ENCODE data around the gene SPECC1L. TPM values are rescaled to one million over a fixed set of nuclear protein-coding genes. Genes with fewer than 3 reads are reported as not detected.
A peak's percentile ranks its signal among the peaks of the same experiment; 100 is the strongest.

Gene SPECC1L
- total and polyA plus RNA-seq, 2 of the 8 experiments (the other 6 are each of a cell fraction or from before 2014, with no cell fraction given) = 15.7 to 61.6 TPM

- Histone ChIP-seq H3K36me3 (ENCODE audit: control insufficient read depth in 2 of 4, insufficient read depth in 4 of 4, low read length in 3 of 4) (peaks cover 6 to 19% (median 11%) of the 10 kb centered on the region in 4 experiments; a peak in 7 of 8 replicates), H3K79me1 (ENCODE audit: low read depth, low read length) (no peaks in the 10 kb centered on the region), H3K9me3 (ENCODE audit: insufficient read depth in 2 of 2, low read depth in 1 of 2, low read length in 1 of 2) (no peaks in the 10 kb centered on the region), H2AK5ac (ENCODE audit: low read depth, low read length) (no peak overlapping the region), H3K4me2 (ENCODE audit: insufficient read depth in 1 of 2, low read depth in 2 of 2, low read length in 2 of 2) (no peak overlapping the region), H2AFZ (ENCODE audit: low read length) (no peak overlapping the region), H2BK120ac (replicated peaks; ENCODE audit: low read depth, low read length) (no peak overlapping the region), H4K5ac (ENCODE audit: insufficient read length, low read depth, low read length) (no peak overlapping the region), H3K18ac (ENCODE audit: extremely low read depth, low read length) (no peak overlapping the region), H3K14ac (ENCODE audit: insufficient read length) (no peak overlapping the region), H4K8ac (ENCODE audit: extremely low read depth, insufficient read depth, low read length) (no peak overlapping the region), H3K4me3 (ENCODE audit: extremely low read depth in 1 of 4, insufficient read depth in 2 of 4, low read depth in 3 of 4, low read length in 4 of 4) (no peak overlapping the region), H4K91ac (replicated peaks; ENCODE audit: insufficient read length, low read length) (no peak overlapping the region), H3K9ac (replicated peaks in 1 of 4; ENCODE audit: extremely low read depth in 1 of 4, low read depth in 3 of 4, low read length in 3 of 4) (no peak overlapping the region), H3K4ac (replicated peaks; ENCODE audit: insufficient read length, low read depth, low read length) (no peak overlapping the region), H3K23ac (ENCODE audit: insufficient read length) (no peak overlapping the region), H3K27me3 (replicated peaks in 1 of 4; ENCODE audit: control insufficient read depth in 3 of 4, extremely low read depth in 1 of 4, insufficient read depth in 3 of 4, low read length in 3 of 4) (no peaks in the 10 kb centered on the region), H3K4me1 (replicated peaks in 1 of 4; ENCODE audit: control insufficient read depth in 3 of 4, insufficient read depth in 4 of 4, low read length in 3 of 4) (peaks cover 0 to 28% (median 11%) of the 10 kb centered on the region in 4 experiments; a peak in 6 of 7 replicates), H2BK20ac (ENCODE audit: low read length) (no peak overlapping the region), H3K56ac (replicated peaks; ENCODE audit: insufficient read length, low read depth, low read length) (no peak overlapping the region), H3K27ac (ENCODE audit: low read depth, low read length) (no peak overlapping the region; the same call in 1 of the 2 replicates), H3K79me2 (ENCODE audit: control insufficient read depth in 1 of 2, insufficient read depth in 2 of 2, low read length in 2 of 2) (no peaks in the 10 kb centered on the region), H2BK5ac (ENCODE audit: low read depth, low read length) (no peak overlapping the region), H3K23me2 (ENCODE audit: low read depth, low read length) (no peaks in the 10 kb centered on the region), H2BK15ac (ENCODE audit: low read length) (no peak overlapping the region), H4K20me1 (replicated peaks in 1 of 2; ENCODE audit: control insufficient read depth in 1 of 2, insufficient read depth in 2 of 2, low read length in 2 of 2) (peaks cover 0 to 1% of the 10 kb centered on the region in 2 experiments), H2BK12ac (ENCODE audit: low read depth, low read length) (no peak overlapping the region)
- TF ChIP-seq E2F6 (IDR thresholded peaks at IDR 0.05) = no peak
- TF ChIP-seq SP4 (IDR thresholded peaks at IDR 0.05; ENCODE audit: low read length) = no peak
- TF ChIP-seq SP2 (IDR thresholded peaks at IDR 0.05; ENCODE audit: low read length) = no peak
- TF ChIP-seq GTF2F1 (IDR thresholded peaks at IDR 0.05; ENCODE audit: borderline replicate concordance, low read depth, low read length) = no peak
- TF ChIP-seq RFX5 (IDR thresholded peaks at IDR 0.05; ENCODE audit: borderline replicate concordance, low read depth, low read length) = no peak
- TF ChIP-seq TAF1 (IDR thresholded peaks at IDR 0.05; ENCODE audit: low read depth, low read length) = no peak
- TF ChIP-seq RBBP5 (IDR thresholded peaks at IDR 0.05; ENCODE audit: borderline replicate concordance, low read depth, low read length) = no peak
- TF ChIP-seq HDAC6 (IDR thresholded peaks at IDR 0.05; ENCODE audit: low read depth, low read length) = no peak
- TF ChIP-seq SIN3A (conservative IDR thresholded peaks at IDR 0.05 in 1 of 2, IDR thresholded peaks at IDR 0.05 in 1 of 2; ENCODE audit: low read depth in 1 of 2, low read length in 2 of 2) = no peak
- 94% methylated on average over 8 of the region's 8 CpGs; no CpG with 5 or more reads in 1 of the 2 experiments for WGBS, 2 experiments (ENCODE audit: extremely low coverage in 1 of 2, insufficient coverage in 1 of 2, insufficient read length in 1 of 2, insufficient replicate concordance in 2 of 2, low coverage in 1 of 2, low lambda C conversion rate in 2 of 2, missing lambda C conversion rate in 1 of 2)
- FAIRE-seq = no peak
- POLR2A ChIA-PET (ENCODE audit: partially characterized antibody) = no interaction called here
- CTCF ChIA-PET (ENCODE audit: partially characterized antibody) = interaction anchor here (1.2 to 10.6 kb wide), 7 partner anchors 11 to 107 kb away, joined by 3 to 201 read pairs (median 11); partner anchors contain the start of genes ADORA2A and UPB1
- DNase-seq (ENCODE audit: low read depth in 1 of 2, low spot score in 2 of 2) = peak in 1 of 2 experiments; percentile 39
Measured at GRCh38 chr22:24416095-24416494, 145.5 kb downstream of the SPECC1L start.
